HL-60 (cell line): ENCODE results near the gene NYNRIN.
A peak's percentile ranks its signal among the peaks of the same experiment; 100 is the strongest.
"Not testable (repeated sequence)": the region's sequence is repeated elsewhere in the genome, so short reads cannot be mapped to it uniquely, and the experiment has no call there.

Experiments used
- DNase-seq, 2 experiments: peaks; one replicate each; pipeline ENCODE4 v3.0.0-alpha.2; 2010 to 2020; ENCODE audit warnings: low read depth in 1 of 2, low spot score in 1 of 2
- H3K27ac ChIP-seq: fragments of 250-450 bp; sonication (Bioruptor Pico); replicated peaks from 2 replicates; pipeline ENCODE4 v1.5.1; 2020; ENCODE audit warnings: mild to moderate bottlenecking, moderate library complexity
- H3K27me3 ChIP-seq: fragments of 250-450 bp; sonication (Bioruptor Pico); 2 replicates; pipeline ENCODE4 v1.5.1; 2021; ENCODE audit warnings: mild to moderate bottlenecking, moderate library complexity; ENCODE audit not compliant: insufficient read depth, poor library complexity, severe bottlenecking
- H3K4me3 ChIP-seq: replicated peaks from 2 replicates; pipeline ENCODE4 v1.5.1; 2011; ENCODE audit warnings: mild to moderate bottlenecking, control low read depth, low read length; ENCODE audit not compliant: insufficient read depth
- GABPA ChIP-seq: IDR thresholded peaks from 2 replicates; pipeline ENCODE4 v1.6.1; 2012; ENCODE audit warnings: low read depth
- POLR2AphosphoS5 ChIP-seq: IDR thresholded peaks from 2 replicates; pipeline ENCODE4 v1.6.1; 2012; ENCODE audit warnings: low read depth
- REST ChIP-seq: IDR thresholded peaks from 2 replicates; pipeline ENCODE4 v1.6.1; 2012; ENCODE audit warnings: low read depth; ENCODE audit not compliant: insufficient replicate concordance
- SPI1 ChIP-seq: IDR thresholded peaks from 2 replicates; pipeline ENCODE4 v1.6.1; 2012; ENCODE audit warnings: low read depth, mild to moderate bottlenecking, borderline replicate concordance
- TF ChIP-seq, protein P1 (sequence below): IDR thresholded peaks from one replicate; pipeline ENCODE4 v1.5.1; 2011; ENCODE audit warnings: low read length, control low read depth, inconsistent platforms; ENCODE audit not compliant: insufficient read depth

NYNRIN gene

GRCh38 chr14:24442240-24443052 lies 43.6 kb downstream of the NYNRIN start, which contains the start of gene SDR39U1:
TSS of gene SDR39U1 (minus strand) at chr14:24442776. CDS start at chr14:24442769, 7 bp downstream.
- H3K27ac ChIP-seq, result peak within 1 kb of the TSS; percentile 95
- peak; percentile 98 to 99 for DNase-seq
- TF ChIP-seq SPI1 (no peak), POLR2AphosphoS5 (peak; percentile 92), GABPA (peak; percentile 95), REST (peak; percentile 65)
- TF ChIP-seq, protein P1, sequence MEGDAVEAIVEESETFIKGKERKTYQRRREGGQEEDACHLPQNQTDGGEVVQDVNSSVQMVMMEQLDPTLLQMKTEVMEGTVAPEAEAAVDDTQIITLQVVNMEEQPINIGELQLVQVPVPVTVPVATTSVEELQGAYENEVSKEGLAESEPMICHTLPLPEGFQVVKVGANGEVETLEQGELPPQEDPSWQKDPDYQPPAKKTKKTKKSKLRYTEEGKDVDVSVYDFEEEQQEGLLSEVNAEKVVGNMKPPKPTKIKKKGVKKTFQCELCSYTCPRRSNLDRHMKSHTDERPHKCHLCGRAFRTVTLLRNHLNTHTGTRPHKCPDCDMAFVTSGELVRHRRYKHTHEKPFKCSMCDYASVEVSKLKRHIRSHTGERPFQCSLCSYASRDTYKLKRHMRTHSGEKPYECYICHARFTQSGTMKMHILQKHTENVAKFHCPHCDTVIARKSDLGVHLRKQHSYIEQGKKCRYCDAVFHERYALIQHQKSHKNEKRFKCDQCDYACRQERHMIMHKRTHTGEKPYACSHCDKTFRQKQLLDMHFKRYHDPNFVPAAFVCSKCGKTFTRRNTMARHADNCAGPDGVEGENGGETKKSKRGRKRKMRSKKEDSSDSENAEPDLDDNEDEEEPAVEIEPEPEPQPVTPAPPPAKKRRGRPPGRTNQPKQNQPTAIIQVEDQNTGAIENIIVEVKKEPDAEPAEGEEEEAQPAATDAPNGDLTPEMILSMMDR, result no peak
- H3K4me3 ChIP-seq, result peak within 1 kb of the TSS; percentile 80
- no peaks in the 10 kb centered on the region for H3K27me3 ChIP-seq

GRCh38 chr14:24443053-24443665 lies 44.4 kb downstream of the NYNRIN start:
- Histone ChIP-seq H3K27me3 (no peaks in the 10 kb centered on the region), H3K27ac (peak overlapping the region; percentile 95), H3K4me3 (peak overlapping the region; percentile 72)
- no peak for TF ChIP-seq POLR2AphosphoS5
- TF ChIP-seq, protein P1, result no peak
- TF ChIP-seq GABPA, result no peak
- no peak for TF ChIP-seq REST
- TF ChIP-seq SPI1, result no peak
- no peak for DNase-seq

DNA sequence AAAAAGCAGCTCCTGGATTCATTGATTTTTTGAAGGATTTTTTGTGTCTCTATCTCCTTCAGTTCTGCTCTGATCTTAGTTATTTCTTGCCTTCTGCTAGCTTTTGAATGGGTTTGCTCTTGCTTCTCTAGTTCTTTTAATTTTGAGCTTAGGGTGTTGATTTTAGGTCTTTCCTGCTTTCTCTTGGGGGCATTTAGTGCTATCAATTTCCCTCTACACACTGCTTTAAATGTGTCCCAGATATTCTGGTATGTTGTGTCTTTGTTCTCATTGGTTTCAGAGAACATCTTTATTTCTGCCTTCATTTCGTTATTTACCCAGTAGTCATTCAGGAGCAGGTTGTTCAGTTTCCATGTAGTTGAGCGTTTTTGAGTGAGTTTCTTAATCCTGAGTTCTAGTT lies 52.0 kb downstream of the NYNRIN start:
- not testable (repeated sequence) for DNase-seq, H3K27me3 ChIP-seq, H3K4me3 ChIP-seq, H3K27ac ChIP-seq

- Histone ChIP-seq H3K4me3 (no peak overlapping the region), H3K27ac (no peak overlapping the region), H3K27me3 (no peaks in the 10 kb centered on the region)
- TF ChIP-seq SPI1 (no peak), GABPA (no peak)
- TF ChIP-seq, protein P1, result no peak
- DNase-seq, result no peak
These were observed 58.2 kb downstream of the NYNRIN start for GRCh38 chr14:24456980-24457379.
